Fibroblast of lung (primary cell): Measurements from ENCODE around the gene TOMM70.

Experiments
- CTCF ChIP-seq, 2 donors: IDR thresholded peaks in 1 of 2; conservative IDR thresholded peaks in 1 of 2; 1 replicate in 1 of 2; 2 replicates in 1 of 2; pipeline ENCODE4 v1.5.1; 2011 to 2012; ENCODE audit warnings: low read length in 2 of 2, control low read depth in 1 of 2, inconsistent platforms in 1 of 2, low read depth in 1 of 2, mild to moderate bottlenecking in 1 of 2
- EZH2 ChIP-seq: IDR thresholded peaks from 2 replicates; pipeline ENCODE4 v1.5.1; 2012; ENCODE audit warnings: low read length, control low read depth, mild to moderate bottlenecking; ENCODE audit errors: missing control alignments

DNA sequence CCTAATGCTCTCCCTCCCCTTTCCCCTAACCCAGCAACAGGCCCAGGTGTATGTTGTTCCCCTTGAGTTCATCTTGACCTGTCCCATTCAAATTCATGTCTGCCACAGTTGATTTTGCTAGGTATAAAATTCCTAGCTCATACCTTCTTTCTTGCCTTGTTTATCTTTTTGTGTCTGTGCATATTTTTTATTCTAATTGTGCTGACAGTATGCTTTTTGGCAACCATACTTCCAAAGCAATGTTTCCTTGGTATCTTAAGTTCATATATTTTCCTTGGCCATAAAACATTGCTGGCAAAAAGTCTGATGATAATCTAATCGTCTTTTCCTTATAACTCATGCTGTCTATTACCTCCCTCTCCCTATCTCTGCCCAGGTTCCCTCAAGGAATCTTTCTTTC lies 16.0 kb upstream of the TOMM70 start:
- TF ChIP-seq CTCF (conservative IDR thresholded peaks at IDR 0.05 in 1 of 2, IDR thresholded peaks at IDR 0.05 in 1 of 2; ENCODE audit: low read depth in 1 of 2, low read length in 2 of 2): no peak
- no peak for TF ChIP-seq EZH2
